ENCODE measurements around the gene C2CD4A. TPM values are rescaled to one million over a fixed set of nuclear protein-coding genes. Genes with fewer than 3 reads are reported as not detected.

The C2CD4A gene
- total and polyA plus RNA-seq, 9 of the 15 experiments (the other 6 are each of a cell fraction or from before 2014, with no cell fraction given): not detected

GRCh38 chr15:62094388-62094787 lies 27.6 kb downstream of the C2CD4A start (continued):
- TF ChIP-seq, protein P1, sequence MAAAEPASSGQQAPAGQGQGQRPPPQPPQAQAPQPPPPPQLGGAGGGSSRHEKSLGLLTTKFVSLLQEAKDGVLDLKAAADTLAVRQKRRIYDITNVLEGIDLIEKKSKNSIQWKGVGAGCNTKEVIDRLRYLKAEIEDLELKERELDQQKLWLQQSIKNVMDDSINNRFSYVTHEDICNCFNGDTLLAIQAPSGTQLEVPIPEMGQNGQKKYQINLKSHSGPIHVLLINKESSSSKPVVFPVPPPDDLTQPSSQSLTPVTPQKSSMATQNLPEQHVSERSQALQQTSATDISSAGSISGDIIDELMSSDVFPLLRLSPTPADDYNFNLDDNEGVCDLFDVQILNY (CRISPR knock-in tag; IDR thresholded peaks at IDR 0.05): no peak
- TF ChIP-seq HMGN3 (IDR thresholded peaks at IDR 0.05; ENCODE audit: borderline replicate concordance, extremely low read depth, insufficient read length, low read depth, low read length): peak; percentile 70
- TF ChIP-seq RFX7 (CRISPR knock-in tag; IDR thresholded peaks at IDR 0.05): no peak
- TF ChIP-seq EZH2 (IDR thresholded peaks at IDR 0.05; ENCODE audit: borderline replicate concordance, low read depth, low read length): no peak
- TF ChIP-seq NFXL1 (CRISPR knock-in tag; IDR thresholded peaks at IDR 0.05): no peak
- peak; percentile 22; the same call in 1 of the 2 replicates for TF ChIP-seq ATF3 (IDR thresholded peaks at IDR 0.05)
- TF ChIP-seq ATF3 (CRISPR knock-in tag; conservative IDR thresholded peaks at IDR 0.05): no peak
- TF ChIP-seq ELK1 (CRISPR knock-in tag; IDR thresholded peaks at IDR 0.05): no peak
- TF ChIP-seq ZFP30 (CRISPR knock-in tag; IDR thresholded peaks at IDR 0.05; ENCODE audit: borderline replicate concordance): no peak
- TF ChIP-seq HMG20B (CRISPR knock-in tag; IDR thresholded peaks at IDR 0.05): no peak
- TF ChIP-seq KDM2B (CRISPR knock-in tag; IDR thresholded peaks at IDR 0.05): no peak
- TF ChIP-seq CC2D1A (IDR thresholded peaks at IDR 0.05): peak; percentile 91; the same call in 1 of the 2 replicates
- peak; percentile 74; the same call in 1 of the 2 replicates for TF ChIP-seq PHB2 (IDR thresholded peaks at IDR 0.05; ENCODE audit: low read depth)
- TF ChIP-seq, protein P2, sequence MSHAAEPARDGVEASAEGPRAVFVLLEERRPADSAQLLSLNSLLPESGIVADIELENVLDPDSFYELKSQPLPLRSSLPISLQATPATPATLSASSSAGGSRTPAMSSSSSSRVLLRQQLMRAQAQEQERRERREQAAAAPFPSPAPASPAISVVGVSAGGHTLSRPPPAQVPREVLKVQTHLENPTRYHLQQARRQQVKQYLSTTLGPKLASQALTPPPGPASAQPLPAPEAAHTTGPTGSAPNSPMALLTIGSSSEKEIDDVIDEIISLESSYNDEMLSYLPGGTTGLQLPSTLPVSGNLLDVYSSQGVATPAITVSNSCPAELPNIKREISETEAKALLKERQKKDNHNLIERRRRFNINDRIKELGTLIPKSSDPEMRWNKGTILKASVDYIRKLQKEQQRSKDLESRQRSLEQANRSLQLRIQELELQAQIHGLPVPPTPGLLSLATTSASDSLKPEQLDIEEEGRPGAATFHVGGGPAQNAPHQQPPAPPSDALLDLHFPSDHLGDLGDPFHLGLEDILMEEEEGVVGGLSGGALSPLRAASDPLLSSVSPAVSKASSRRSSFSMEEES (CRISPR knock-in tag; IDR thresholded peaks at IDR 0.05): no peak
- TF ChIP-seq NUFIP1 (IDR thresholded peaks at IDR 0.05; ENCODE audit: partially characterized antibody): no peak
- TF ChIP-seq, protein P3, sequence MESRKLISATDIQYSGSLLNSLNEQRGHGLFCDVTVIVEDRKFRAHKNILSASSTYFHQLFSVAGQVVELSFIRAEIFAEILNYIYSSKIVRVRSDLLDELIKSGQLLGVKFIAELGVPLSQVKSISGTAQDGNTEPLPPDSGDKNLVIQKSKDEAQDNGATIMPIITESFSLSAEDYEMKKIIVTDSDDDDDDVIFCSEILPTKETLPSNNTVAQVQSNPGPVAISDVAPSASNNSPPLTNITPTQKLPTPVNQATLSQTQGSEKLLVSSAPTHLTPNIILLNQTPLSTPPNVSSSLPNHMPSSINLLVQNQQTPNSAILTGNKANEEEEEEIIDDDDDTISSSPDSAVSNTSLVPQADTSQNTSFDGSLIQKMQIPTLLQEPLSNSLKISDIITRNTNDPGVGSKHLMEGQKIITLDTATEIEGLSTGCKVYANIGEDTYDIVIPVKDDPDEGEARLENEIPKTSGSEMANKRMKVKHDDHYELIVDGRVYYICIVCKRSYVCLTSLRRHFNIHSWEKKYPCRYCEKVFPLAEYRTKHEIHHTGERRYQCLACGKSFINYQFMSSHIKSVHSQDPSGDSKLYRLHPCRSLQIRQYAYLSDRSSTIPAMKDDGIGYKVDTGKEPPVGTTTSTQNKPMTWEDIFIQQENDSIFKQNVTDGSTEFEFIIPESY (CRISPR knock-in tag; IDR thresholded peaks at IDR 0.05): no peak
- TF ChIP-seq CBX3 (IDR thresholded peaks at IDR 0.05; ENCODE audit: borderline replicate concordance in 1 of 2, low read length in 2 of 2): no peak
- peak; percentile 80 for TF ChIP-seq CCNT2 (IDR thresholded peaks at IDR 0.05; ENCODE audit: borderline replicate concordance, extremely low read depth, insufficient read length, low read depth, low read length)
- TF ChIP-seq ZKSCAN8 (CRISPR knock-in tag; IDR thresholded peaks at IDR 0.05): peak; percentile 82
- TF ChIP-seq SMAD1 (IDR thresholded peaks at IDR 0.05; ENCODE audit: low read depth, low read length, partially characterized antibody): no peak
- peak; percentile 44; the same call in 1 of the 2 replicates for TF ChIP-seq TFAP4 (CRISPR knock-in tag; IDR thresholded peaks at IDR 0.05; ENCODE audit: borderline replicate concordance)

Data from K562 (cell line).